GM19035 (cell line): ENCODE measurements around the gene CASD1.

Experiments used
- ATAC-seq: cut with Tn5 transposase; IDR thresholded peaks from one replicate; pipeline ENCODE4 v1.9.1; 2021; ENCODE audit not compliant: unreplicated experiment

CASD1 gene

GRCh38 chr7:94579470-94579869 lies 69.9 kb downstream of the CASD1 start:
- no peak for ATAC-seq

GRCh38 chr7:94580601-94581000 lies 71.0 kb downstream of the CASD1 start:
- no peak for ATAC-seq

- no peak for ATAC-seq
Measured at GRCh38 chr7:94584113-94584512, 74.5 kb downstream of the CASD1 start.

GRCh38 chr7:94588075-94588474 lies 78.5 kb downstream of the CASD1 start:
- no peak for ATAC-seq

- no peak for ATAC-seq
Measured at GRCh38 chr7:94590526-94591162, 81.0 kb downstream of the CASD1 start.

GRCh38 chr7:94591176-94591575 lies 81.6 kb downstream of the CASD1 start:
- ATAC-seq, result no peak

GRCh38 chr7:94594882-94595281 lies 85.3 kb downstream of the CASD1 start:
- ATAC-seq, result no peak

- ATAC-seq, result no peak
Measured at GRCh38 chr7:94595717-94596116, 86.1 kb downstream of the CASD1 start.

- no peak for ATAC-seq
Measured at GRCh38 chr7:94600267-94600666, 90.7 kb downstream of the CASD1 start.

GRCh38 chr7:94602181-94602580 lies 92.6 kb downstream of the CASD1 start:
- no peak for ATAC-seq

GRCh38 chr7:94605031-94605430 lies 95.4 kb downstream of the CASD1 start:
- ATAC-seq, result no peak
